ACHN (cell line): ENCODE data around the gene ANKMY1.

Experiments used
- DNase-seq: peaks from one replicate; pipeline ENCODE4 v3.0.0-alpha.2; 2015
- in situ Hi-C: cut with HindIII; loops from 2 replicates; pipeline ENCODE4 v1.10.0; 2017; ENCODE audit warnings: low sequenced_read_pairs, low pct_ligation_motif_present, low pct_unique_long_range_greater_than_20kb

The ANKMY1 gene

DNA sequence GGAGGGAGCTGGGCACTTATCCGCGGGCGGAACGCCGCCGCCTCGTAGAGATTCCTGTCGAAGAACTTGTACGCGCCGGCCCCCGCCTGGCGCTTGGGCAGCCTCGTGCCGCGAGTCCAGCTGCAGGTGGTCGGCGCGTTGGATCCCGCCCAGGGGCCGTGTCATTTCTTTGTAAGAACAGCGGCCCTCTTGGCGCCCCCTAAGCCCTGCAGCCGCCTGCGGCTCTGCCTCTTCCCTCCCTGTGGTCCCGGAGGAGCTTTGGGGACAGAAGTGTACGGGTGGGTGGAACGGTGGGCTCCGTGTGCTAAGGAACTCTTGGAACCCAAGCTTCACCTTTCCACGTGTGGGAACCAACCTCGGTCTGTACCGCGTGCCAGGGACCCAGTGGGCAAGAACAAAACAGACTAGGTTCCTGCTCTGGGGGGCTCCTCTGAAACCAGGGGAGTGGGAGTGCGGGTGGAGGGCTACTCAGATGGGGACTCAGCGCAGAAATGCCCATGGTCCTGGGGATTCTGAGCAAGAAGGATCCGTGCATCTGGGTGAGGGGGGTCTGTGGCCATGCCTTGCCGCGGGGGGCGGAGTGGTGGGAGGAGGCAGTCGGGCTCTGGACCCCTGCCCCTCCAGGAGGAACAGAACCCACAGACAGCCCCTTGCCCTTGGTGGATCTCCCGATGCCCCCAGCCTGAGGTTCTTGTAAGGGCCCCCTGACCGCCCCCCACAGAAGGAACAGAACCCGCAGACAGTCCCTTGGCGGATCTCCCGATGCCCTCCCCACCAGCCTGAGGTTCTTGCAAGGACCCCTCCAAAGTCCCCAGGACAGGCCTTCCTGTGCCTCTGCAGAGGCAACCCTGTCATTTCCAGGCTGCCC, 120.9 kb downstream of the ANKMY1 start:
- DNase-seq, result no peak

GRCh38 chr2:240435948-240436682, 121.7 kb downstream of the ANKMY1 start:
- peak; percentile 43 for DNase-seq
- in situ Hi-C loops, result no loop called here

More for the DNA sequence above, 120.9 kb downstream of the ANKMY1 start:
- in situ Hi-C loops, result no loop called here

DNA sequence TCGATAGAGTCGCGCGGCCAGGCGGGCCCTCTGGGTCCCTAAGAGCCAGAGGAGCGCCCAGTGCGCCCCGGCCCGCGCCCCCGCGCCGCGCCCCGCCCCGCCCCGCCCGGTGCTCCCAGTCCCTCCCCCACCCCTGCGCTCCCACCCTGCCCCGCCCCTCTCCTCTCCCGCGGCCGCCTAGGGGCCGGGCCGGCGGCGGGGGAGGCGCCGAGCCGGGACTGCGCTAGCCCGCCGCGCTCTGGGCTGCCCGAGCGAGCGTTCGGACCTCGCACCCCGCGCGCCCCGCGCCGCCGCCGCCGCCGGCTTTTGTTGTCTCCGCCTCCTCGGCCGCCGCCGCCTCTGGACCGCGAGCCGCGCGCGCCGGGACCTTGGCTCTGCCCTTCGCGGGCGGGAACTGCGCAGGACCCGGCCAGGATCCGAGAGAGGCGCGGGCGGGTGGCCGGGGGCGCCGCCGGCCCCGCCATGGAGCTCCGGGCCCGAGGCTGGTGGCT, 122.3 kb downstream of the ANKMY1 start, which contains the start of gene GPC1:
GPC1 (plus strand) TSS at position 207 of the 491 bp plus-strand sequence; CDS start at position 463, 256 bp downstream.
- peak; percentile 88 for DNase-seq
- in situ Hi-C loops, result no loop called here

- in situ Hi-C loops, result no loop called here
Observed at GRCh38 chr2:240434728-240435456, 122.9 kb downstream of the ANKMY1 start.

GRCh38 chr2:240433973-240434727, 123.6 kb downstream of the ANKMY1 start:
- in situ Hi-C loops, result no loop called here

More at GRCh38 chr2:240434728-240435456, 122.9 kb downstream of the ANKMY1 start:
- DNase-seq, result peak; percentile 93

DNA sequence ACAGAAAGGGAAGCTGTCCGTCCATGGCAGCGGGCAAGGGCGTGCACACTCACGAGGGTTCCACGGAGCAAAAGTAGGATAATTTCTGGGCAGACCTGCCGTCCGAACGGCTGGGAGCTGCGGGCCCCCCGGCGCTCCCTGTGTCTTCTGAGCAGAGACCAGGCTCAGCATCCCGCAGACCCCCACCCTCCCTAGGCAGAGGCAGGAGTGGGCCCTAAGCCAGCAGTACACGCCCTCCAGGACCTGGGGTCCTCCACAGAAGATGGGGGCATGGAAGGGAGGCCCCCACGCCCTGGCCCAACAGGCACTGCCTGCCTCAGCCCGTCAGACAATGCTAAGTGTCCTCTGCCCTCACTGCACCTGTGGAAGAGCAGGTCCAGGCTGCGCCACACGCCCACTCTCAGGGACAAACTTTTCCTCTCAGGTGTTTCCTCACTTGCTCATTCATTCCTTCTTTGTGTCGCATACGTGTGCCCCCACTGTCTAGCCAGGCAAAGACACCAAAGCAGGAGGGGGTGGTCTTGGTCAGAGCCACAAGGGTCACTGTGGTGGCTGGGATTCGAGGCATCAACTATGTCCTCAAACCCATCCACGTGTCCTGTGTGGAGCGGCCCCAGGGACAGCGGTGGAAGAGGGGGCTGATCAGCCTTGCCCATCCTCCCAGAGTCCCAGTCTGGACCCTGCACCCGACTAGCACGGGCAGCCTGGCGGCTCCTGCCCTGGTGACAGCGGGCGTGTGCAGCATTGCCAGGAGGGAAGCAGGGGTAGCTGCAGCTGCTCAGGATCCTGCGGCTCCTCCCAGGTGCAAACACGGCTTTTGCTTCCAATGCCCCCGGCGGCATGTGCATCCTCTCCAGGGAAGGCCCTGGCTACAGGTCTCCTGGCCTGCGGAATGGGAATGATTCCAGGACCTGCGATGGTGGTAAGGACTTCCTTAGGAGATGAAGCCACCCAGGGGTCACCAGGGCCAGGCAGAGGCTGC, 124.7 kb downstream of the ANKMY1 start:
- in situ Hi-C loops, result no loop called here

More at GRCh38 chr2:240433973-240434727, 123.6 kb downstream of the ANKMY1 start:
- DNase-seq, result peak; percentile 95

DNA sequence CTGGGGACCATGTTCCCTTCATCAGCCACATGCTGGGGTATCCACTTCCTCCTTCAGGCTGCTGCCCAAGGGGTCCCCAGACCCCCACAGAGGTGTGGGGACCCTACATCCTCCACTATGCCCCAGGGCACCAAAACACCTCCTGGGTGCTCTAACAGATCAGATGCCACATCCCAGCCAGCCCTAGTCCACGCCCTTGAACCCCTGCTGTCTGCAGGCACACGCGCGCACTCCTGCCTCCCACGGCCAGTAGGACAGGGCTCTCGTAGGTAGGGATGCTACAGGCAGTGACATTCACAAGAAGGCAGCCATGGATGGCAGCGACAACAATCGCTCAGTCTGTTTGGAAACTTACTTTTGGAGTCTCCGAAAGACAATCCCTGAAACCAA, 125.4 kb downstream of the ANKMY1 start:
- in situ Hi-C loops, result no loop called here
- DNase-seq, result no peak

More for the DNA sequence above, 124.7 kb downstream of the ANKMY1 start:
- DNase-seq, result no peak

- DNase-seq, result no peak
- in situ Hi-C loops, result no loop called here
Observed at GRCh38 chr2:240431661-240432424, 125.9 kb downstream of the ANKMY1 start.

- no peak for DNase-seq
- in situ Hi-C loops, result no loop called here
Observed at GRCh38 chr2:240431271-240431660, 126.5 kb downstream of the ANKMY1 start.

DNA sequence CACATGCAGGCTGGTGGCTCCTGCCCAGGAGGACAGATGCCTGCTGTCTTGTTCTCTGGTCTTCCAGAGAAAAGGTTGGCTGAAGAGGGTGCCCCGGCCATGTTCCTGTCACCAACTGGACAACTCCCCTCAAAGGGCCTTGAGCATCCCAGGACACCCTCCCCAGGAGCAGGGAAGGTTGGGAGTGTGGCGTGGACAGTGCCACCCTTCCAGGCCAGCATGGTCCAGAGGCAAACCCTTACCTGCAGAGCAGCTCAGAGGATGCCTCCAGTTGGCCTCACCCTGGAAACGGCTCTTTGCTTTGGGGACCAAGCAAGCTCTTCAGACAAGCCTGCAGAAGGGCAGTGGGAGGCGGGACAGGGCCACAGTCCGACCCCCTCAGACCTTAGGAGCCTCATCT, 127.2 kb downstream of the ANKMY1 start:
- in situ Hi-C loops, result no loop called here
- no peak for DNase-seq

GRCh38 chr2:240429872-240430491, 127.8 kb downstream of the ANKMY1 start:
- in situ Hi-C loops, result no loop called here
- no peak for DNase-seq
